HepG2 (cell line): ENCODE results near the gene GRPEL2. TPM values are rescaled to one million over a fixed set of nuclear protein-coding genes. Genes with fewer than 3 reads are reported as not detected.

ENCODE experiments used
- KLF16 ChIP-seq, 2 experiments: sonication (generic) in 1 of 2; formaldehyde crosslinking in 1 of 2; IDR thresholded peaks; 2 replicates each; pipeline versions ENCODE4 v1.6.1 to v1.8.0; 2016 to 2023; ENCODE audit warnings: missing genetic modification reagents in 2 of 2, missing compliant biosample characterization in 1 of 2
- MYC ChIP-seq: sonication (generic); formaldehyde crosslinking; IDR thresholded peaks from 2 replicates; pipeline ENCODE4 v1.9.0; 2021; ENCODE audit warnings: missing genetic modification reagents, borderline replicate concordance
- NFE2L1 ChIP-seq: sonication (generic); formaldehyde crosslinking; IDR thresholded peaks from 2 replicates; pipeline ENCODE4 v1.4.0; 2020; ENCODE audit warnings: missing genetic modification reagents, mild to moderate bottlenecking, borderline replicate concordance
- NFIB ChIP-seq: sonication (generic); formaldehyde crosslinking; IDR thresholded peaks from 2 replicates; pipeline ENCODE4 v1.9.0; 2021; ENCODE audit warnings: missing genetic modification reagents, mild to moderate bottlenecking, borderline replicate concordance
- NR0B2 ChIP-seq: sonication (generic); formaldehyde crosslinking; IDR thresholded peaks from 2 replicates; pipeline ENCODE4 v1.4.0; 2020; ENCODE audit warnings: mild to moderate bottlenecking, missing genetic modification reagents
- PLSCR1 ChIP-seq: sonication (generic); formaldehyde crosslinking; IDR thresholded peaks from 2 replicates; pipeline ENCODE4 v1.5.0; 2020; ENCODE audit warnings: missing genetic modification reagents, mild to moderate bottlenecking, borderline replicate concordance
- SRSF9 ChIP-seq: fragments of 200-400 bp; formaldehyde crosslinking; IDR thresholded peaks from 2 replicates; pipeline ENCODE4 v1.6.1; 2018; ENCODE audit warnings: borderline replicate concordance, mild to moderate bottlenecking, low read depth, low read length; ENCODE audit not compliant: insufficient read depth, poor library complexity, severe bottlenecking
- ZBTB3 ChIP-seq: sonication (generic); formaldehyde crosslinking; IDR thresholded peaks from 2 replicates; pipeline ENCODE4 v1.4.0; 2020; ENCODE audit warnings: low read depth, mild to moderate bottlenecking, moderate library complexity, missing genetic modification reagents, borderline replicate concordance
- ZIK1 ChIP-seq: sonication (generic); formaldehyde crosslinking; IDR thresholded peaks from 2 replicates; pipeline ENCODE4 v1.5.0; 2020; ENCODE audit warnings: mild to moderate bottlenecking, low read depth, missing genetic modification reagents, borderline replicate concordance
- ZNF280D ChIP-seq: sonication (generic); formaldehyde crosslinking; IDR thresholded peaks from 2 replicates; pipeline ENCODE4 v1.5.1; 2020; ENCODE audit warnings: mild to moderate bottlenecking, missing genetic modification reagents
- ZNF296 ChIP-seq: sonication (generic); formaldehyde crosslinking; conservative IDR thresholded peaks from 2 replicates; pipeline ENCODE4 v1.5.0; 2020; ENCODE audit warnings: mild to moderate bottlenecking, missing genetic modification reagents
- ZNF891 ChIP-seq: sonication (generic); formaldehyde crosslinking; IDR thresholded peaks from 2 replicates; pipeline ENCODE4 v1.5.0; 2020; ENCODE audit warnings: mild to moderate bottlenecking, missing genetic modification reagents
- polyA plus RNA-seq, 8 experiments: library from polyadenylated mRNA; depleted of rRNA in 3 of 8; stranded (reverse) in 7 of 8; unstranded in 1 of 8; fragments of >200 nt; fragmentation: Illumina TruSeq in 4 of 8; extraction: Trizol in 4 of 8; gene quantifications; 2 replicates each; pipeline versions ENCODE4 v1.2.1 to v1.2.3, GENCODE V29; 2011 to 2016; ENCODE audit warnings: low read depth in 4 of 8, missing spikeins in 1 of 8, mixed read lengths in 1 of 8; ENCODE audit not compliant: insufficient read depth in 1 of 8
- total RNA-seq, 5 experiments: library from RNA; depleted of rRNA; stranded (reverse); fragments of >200 nt; fragmentation: Illumina TruSeq; extraction: Trizol; gene quantifications; 2 replicates each; pipeline ENCODE4 v1.2.3, GENCODE V29; 2016; ENCODE audit warnings: low read depth in 1 of 5
- TF ChIP-seq, protein P1 (sequence below): IDR thresholded peaks from 2 replicates; pipeline ENCODE4 v1.4.0; 2020; ENCODE audit warnings: mild to moderate bottlenecking, missing genetic modification reagents
- TF ChIP-seq, protein P2 (sequence below): sonication (generic); formaldehyde crosslinking; IDR thresholded peaks from 2 replicates; pipeline ENCODE4 v1.4.0; 2020; ENCODE audit warnings: missing genetic modification reagents
- TF ChIP-seq, protein P3 (sequence below): sonication (generic); formaldehyde crosslinking; IDR thresholded peaks from 2 replicates; pipeline ENCODE4 v1.4.0; 2020; ENCODE audit warnings: missing genetic modification reagents, borderline replicate concordance

The GRPEL2 gene
- total and polyA plus RNA-seq, 2 of the 13 experiments (the other 11 are each of a cell fraction or from before 2014, with no cell fraction given), result 13.1 to 16.6 TPM

DNA sequence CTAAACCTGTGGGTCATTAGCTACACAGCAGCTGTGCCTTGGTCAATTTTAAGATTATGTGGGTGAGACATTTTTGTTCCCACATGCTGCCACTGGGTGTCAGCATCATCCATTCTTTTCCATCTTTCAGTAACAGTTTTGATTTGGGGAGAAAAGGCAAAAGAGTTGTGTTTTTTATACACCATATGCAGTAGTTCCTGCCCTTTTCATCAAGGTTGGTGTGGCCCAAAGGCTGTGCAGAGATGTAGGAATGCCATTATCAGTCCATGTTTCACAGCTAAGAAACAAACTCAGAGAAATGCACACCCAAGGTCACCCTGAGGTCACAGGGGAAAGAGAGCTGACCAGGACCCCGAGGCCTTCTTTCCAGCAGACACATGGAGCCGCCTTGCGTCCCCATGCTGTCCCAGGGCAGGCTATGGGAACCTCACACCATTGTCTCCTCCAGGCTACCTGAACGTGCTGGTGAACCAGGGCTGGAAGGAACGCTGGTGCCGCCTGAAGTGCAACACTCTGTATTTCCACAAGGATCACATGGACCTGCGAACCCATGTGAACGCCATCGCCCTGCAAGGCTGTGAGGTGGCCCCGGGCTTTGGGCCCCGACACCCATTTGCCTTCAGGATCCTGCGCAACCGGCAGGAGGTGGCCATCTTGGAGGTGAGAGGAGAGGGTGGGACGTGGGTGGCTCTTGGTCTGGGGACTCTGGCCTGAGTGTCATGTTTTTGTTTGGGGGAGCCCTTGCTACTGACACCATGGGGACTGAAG lies 27.8 kb upstream of the GRPEL2 start (continued):
- TF ChIP-seq NR0B2 (CRISPR knock-in tag) (no peak), KLF16 (CRISPR knock-in tag; IDR thresholded peaks at IDR 0.05) (peak in 1 of 2 experiments; percentile 52; a peak in 1 of 4 replicates), ZNF296 (CRISPR knock-in tag) (no peak), ZNF891 (CRISPR knock-in tag) (0 out of 2 replicates have a peak, but pooled peaks have one; percentile 32), ZNF280D (CRISPR knock-in tag) (no peak), NFE2L1 (no peak), ZIK1 (CRISPR knock-in tag) (no peak), SRSF9 (no peak), ZBTB3 (no peak), PLSCR1 (CRISPR knock-in tag) (no peak), MYC (0 out of 2 replicates have a peak, but pooled peaks have one; percentile 18), NFIB (CRISPR knock-in tag) (no peak)
- TF ChIP-seq, protein P1, sequence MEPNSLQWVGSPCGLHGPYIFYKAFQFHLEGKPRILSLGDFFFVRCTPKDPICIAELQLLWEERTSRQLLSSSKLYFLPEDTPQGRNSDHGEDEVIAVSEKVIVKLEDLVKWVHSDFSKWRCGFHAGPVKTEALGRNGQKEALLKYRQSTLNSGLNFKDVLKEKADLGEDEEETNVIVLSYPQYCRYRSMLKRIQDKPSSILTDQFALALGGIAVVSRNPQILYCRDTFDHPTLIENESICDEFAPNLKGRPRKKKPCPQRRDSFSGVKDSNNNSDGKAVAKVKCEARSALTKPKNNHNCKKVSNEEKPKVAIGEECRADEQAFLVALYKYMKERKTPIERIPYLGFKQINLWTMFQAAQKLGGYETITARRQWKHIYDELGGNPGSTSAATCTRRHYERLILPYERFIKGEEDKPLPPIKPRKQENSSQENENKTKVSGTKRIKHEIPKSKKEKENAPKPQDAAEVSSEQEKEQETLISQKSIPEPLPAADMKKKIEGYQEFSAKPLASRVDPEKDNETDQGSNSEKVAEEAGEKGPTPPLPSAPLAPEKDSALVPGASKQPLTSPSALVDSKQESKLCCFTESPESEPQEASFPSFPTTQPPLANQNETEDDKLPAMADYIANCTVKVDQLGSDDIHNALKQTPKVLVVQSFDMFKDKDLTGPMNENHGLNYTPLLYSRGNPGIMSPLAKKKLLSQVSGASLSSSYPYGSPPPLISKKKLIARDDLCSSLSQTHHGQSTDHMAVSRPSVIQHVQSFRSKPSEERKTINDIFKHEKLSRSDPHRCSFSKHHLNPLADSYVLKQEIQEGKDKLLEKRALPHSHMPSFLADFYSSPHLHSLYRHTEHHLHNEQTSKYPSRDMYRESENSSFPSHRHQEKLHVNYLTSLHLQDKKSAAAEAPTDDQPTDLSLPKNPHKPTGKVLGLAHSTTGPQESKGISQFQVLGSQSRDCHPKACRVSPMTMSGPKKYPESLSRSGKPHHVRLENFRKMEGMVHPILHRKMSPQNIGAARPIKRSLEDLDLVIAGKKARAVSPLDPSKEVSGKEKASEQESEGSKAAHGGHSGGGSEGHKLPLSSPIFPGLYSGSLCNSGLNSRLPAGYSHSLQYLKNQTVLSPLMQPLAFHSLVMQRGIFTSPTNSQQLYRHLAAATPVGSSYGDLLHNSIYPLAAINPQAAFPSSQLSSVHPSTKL (CRISPR knock-in tag), result 0 out of 2 replicates have a peak, but pooled peaks have one; percentile 25
- TF ChIP-seq, protein P2, sequence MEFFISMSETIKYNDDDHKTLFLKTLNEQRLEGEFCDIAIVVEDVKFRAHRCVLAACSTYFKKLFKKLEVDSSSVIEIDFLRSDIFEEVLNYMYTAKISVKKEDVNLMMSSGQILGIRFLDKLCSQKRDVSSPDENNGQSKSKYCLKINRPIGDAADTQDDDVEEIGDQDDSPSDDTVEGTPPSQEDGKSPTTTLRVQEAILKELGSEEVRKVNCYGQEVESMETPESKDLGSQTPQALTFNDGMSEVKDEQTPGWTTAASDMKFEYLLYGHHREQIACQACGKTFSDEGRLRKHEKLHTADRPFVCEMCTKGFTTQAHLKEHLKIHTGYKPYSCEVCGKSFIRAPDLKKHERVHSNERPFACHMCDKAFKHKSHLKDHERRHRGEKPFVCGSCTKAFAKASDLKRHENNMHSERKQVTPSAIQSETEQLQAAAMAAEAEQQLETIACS (CRISPR knock-in tag), result no peak
- TF ChIP-seq, protein P3, sequence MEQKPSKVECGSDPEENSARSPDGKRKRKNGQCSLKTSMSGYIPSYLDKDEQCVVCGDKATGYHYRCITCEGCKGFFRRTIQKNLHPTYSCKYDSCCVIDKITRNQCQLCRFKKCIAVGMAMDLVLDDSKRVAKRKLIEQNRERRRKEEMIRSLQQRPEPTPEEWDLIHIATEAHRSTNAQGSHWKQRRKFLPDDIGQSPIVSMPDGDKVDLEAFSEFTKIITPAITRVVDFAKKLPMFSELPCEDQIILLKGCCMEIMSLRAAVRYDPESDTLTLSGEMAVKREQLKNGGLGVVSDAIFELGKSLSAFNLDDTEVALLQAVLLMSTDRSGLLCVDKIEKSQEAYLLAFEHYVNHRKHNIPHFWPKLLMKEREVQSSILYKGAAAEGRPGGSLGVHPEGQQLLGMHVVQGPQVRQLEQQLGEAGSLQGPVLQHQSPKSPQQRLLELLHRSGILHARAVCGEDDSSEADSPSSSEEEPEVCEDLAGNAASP, result peak; percentile 18; the same call in 1 of the 2 replicates
